PFSK-1 (cell line): ENCODE data around the gene CAPN5.

Source experiments
- FOXP2 ChIP-seq: optimal IDR thresholded peaks from 2 replicates; pipeline ENCODE3; 2011; ENCODE audit warnings: borderline replicate concordance, control low read depth, inconsistent platforms; ENCODE audit not compliant: insufficient read depth; ENCODE audit errors: extremely low read length, extremely low read depth
- POLR2AphosphoS5 ChIP-seq: IDR thresholded peaks from 2 replicates; pipeline ENCODE4 v1.6.1; 2012; ENCODE audit warnings: low read depth, mild to moderate bottlenecking, control low read depth, low read length, moderate library complexity
- SIN3A ChIP-seq: IDR thresholded peaks from 2 replicates; pipeline ENCODE4 v1.6.1; 2012; ENCODE audit warnings: mild to moderate bottlenecking, low read length, moderate library complexity, borderline replicate concordance; ENCODE audit not compliant: insufficient read depth
- TAF1 ChIP-seq: IDR thresholded peaks from 2 replicates; pipeline ENCODE4 v1.6.1; 2012; ENCODE audit warnings: low read length, control low read depth, borderline replicate concordance; ENCODE audit not compliant: insufficient read depth
- TF ChIP-seq, protein P1 (sequence below), 2 experiments: IDR thresholded peaks; 2 replicates each; pipeline versions ENCODE4 v1.6.1 to v1.8.0; 2011 to 2012; ENCODE audit warnings: low read depth in 2 of 2, low read length in 2 of 2, control low read depth in 1 of 2, inconsistent platforms in 1 of 2, mild to moderate bottlenecking in 1 of 2, moderate library complexity in 1 of 2; ENCODE audit not compliant: insufficient read depth in 1 of 2

The CAPN5 gene

GRCh38 chr11:77158041-77158695 is 91.4 kb downstream of the CAPN5 start:
- TF ChIP-seq FOXP2 (no peak), TAF1 (no peak), POLR2AphosphoS5 (no peak), SIN3A (no peak)
- TF ChIP-seq, protein P1, sequence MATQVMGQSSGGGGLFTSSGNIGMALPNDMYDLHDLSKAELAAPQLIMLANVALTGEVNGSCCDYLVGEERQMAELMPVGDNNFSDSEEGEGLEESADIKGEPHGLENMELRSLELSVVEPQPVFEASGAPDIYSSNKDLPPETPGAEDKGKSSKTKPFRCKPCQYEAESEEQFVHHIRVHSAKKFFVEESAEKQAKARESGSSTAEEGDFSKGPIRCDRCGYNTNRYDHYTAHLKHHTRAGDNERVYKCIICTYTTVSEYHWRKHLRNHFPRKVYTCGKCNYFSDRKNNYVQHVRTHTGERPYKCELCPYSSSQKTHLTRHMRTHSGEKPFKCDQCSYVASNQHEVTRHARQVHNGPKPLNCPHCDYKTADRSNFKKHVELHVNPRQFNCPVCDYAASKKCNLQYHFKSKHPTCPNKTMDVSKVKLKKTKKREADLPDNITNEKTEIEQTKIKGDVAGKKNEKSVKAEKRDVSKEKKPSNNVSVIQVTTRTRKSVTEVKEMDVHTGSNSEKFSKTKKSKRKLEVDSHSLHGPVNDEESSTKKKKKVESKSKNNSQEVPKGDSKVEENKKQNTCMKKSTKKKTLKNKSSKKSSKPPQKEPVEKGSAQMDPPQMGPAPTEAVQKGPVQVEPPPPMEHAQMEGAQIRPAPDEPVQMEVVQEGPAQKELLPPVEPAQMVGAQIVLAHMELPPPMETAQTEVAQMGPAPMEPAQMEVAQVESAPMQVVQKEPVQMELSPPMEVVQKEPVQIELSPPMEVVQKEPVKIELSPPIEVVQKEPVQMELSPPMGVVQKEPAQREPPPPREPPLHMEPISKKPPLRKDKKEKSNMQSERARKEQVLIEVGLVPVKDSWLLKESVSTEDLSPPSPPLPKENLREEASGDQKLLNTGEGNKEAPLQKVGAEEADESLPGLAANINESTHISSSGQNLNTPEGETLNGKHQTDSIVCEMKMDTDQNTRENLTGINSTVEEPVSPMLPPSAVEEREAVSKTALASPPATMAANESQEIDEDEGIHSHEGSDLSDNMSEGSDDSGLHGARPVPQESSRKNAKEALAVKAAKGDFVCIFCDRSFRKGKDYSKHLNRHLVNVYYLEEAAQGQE (IDR thresholded peaks at IDR 0.05; ENCODE audit: insufficient read depth in 1 of 2, low read depth in 2 of 2, low read length in 2 of 2): no peak

DNA sequence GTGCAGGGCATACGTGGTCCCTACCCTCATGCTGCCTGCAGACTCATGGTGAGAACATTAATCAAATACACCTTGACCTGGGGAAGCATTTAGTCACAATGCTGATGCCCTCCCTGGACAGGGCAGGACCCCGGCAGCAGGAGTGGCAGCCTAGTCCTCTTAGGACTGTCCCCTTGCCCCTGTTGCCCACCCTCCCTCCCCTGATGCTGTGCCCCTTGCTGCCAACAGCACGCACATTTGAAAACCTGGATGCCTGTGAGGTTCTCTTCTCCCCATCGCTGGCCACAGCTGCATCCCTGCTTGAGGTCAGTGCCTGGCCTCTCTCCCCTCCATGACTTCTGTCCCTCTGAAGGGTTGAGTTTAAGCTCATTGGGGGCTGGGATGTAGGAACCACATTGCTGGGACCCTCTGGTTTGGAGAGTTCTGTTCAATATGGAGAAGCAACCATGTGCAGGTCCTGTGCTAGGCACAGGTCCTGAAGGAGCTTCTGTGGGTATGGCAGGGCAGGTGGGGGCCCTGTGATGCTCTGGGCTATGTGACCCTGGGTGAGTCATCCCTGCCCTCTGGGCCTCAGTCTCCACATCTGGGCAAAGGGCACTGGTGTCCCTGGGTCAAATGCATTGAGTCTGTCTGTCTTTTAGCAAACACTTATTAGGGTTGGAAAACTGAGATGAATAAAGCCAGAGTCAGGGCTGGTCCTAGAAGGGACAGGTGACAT is 92.6 kb downstream of the CAPN5 start:
- no peak for TF ChIP-seq TAF1
- no peak for TF ChIP-seq FOXP2
- TF ChIP-seq, protein P1 (IDR thresholded peaks at IDR 0.05; ENCODE audit: insufficient read depth in 1 of 2, low read depth in 2 of 2, low read length in 2 of 2): no peak
- TF ChIP-seq SIN3A: no peak
- TF ChIP-seq POLR2AphosphoS5: no peak

GRCh38 chr11:77159937-77160495 is 93.2 kb downstream of the CAPN5 start:
- TF ChIP-seq, protein P1 (IDR thresholded peaks at IDR 0.05; ENCODE audit: insufficient read depth in 1 of 2, low read depth in 2 of 2, low read length in 2 of 2): no peak
- no peak for TF ChIP-seq SIN3A
- TF ChIP-seq TAF1: no peak
- no peak for TF ChIP-seq FOXP2
- TF ChIP-seq POLR2AphosphoS5: no peak

GRCh38 chr11:77163271-77163670 is 96.5 kb downstream of the CAPN5 start:
- no peak for TF ChIP-seq POLR2AphosphoS5
- TF ChIP-seq, protein P1 (IDR thresholded peaks at IDR 0.05; ENCODE audit: insufficient read depth in 1 of 2, low read depth in 2 of 2, low read length in 2 of 2): no peak
- TF ChIP-seq SIN3A: no peak
- no peak for TF ChIP-seq FOXP2
- TF ChIP-seq TAF1: no peak
